ENCODE measurements around the gene LMAN1L.

- TF ChIP-seq POLR2A (IDR thresholded peaks at IDR 0.05) (peak in 1 of 3 donors; percentile 44), CTCF (IDR thresholded peaks at IDR 0.05 in 8 of 11, conservative IDR thresholded peaks at IDR 0.05 in 3 of 11) (peak; percentile 54 to 94 (median 81))
Observed at GRCh38 chr15:74842581-74843444, 30.2 kb downstream of the LMAN1L start, which contains the start of gene ULK3.
